Left ventricle myocardium inferior (tissue), 1 donor: ENCODE results near the gene DPP6. TPM values are rescaled to one million over a fixed set of nuclear protein-coding genes. Genes with fewer than 3 reads are reported as not detected.

Experiments
- DNase-seq: peaks from one replicate; pipeline ENCODE4 v3.0.0-alpha.2; 2020
- H3K27ac ChIP-seq: fragments of 200-600 bp; replicated peaks from 2 replicates; pipeline ENCODE4 v1.8.0; 2021
- H3K27me3 ChIP-seq: fragments of 200-600 bp; 2 replicates; pipeline ENCODE4 v1.8.0; 2021; ENCODE audit warnings: low read depth
- H3K36me3 ChIP-seq: fragments of 200-600 bp; 2 replicates; pipeline ENCODE4 v1.8.0; 2021
- H3K4me1 ChIP-seq: fragments of 200-600 bp; 2 replicates; pipeline ENCODE4 v1.8.0; 2021
- H3K4me3 ChIP-seq: fragments of 200-600 bp; 2 replicates; pipeline ENCODE4 v1.8.0; 2021; ENCODE audit warnings: mild to moderate bottlenecking, moderate library complexity
- H3K9me3 ChIP-seq: fragments of 200-600 bp; replicated peaks from 2 replicates; pipeline ENCODE4 v1.8.0; 2021
- intact Hi-C: fragments of 100-400 bp; cut with micrococcal nuclease; formaldehyde crosslinking; loops from one replicate; pipeline ENCODE4 v1.11.0; 2022
- total RNA-seq: library from RNA; stranded (reverse); fragmentation: NEBNext Ultra II Directional; extraction: Animal tissue kit (Norgen Biotek cat#: 25700); gene quantifications from one replicate; pipeline ENCODE4 v1.2.1, GENCODE V29; 2021
- TF ChIP-seq, protein P1 (sequence below): fragments of 200-600 bp; IDR thresholded peaks from 2 replicates; pipeline ENCODE4 v1.8.0; 2021; ENCODE audit warnings: antibody characterized with exemption, mild to moderate bottlenecking, borderline replicate concordance
- donor health status: DM: no; HTN: yes; CAD: no; lungs with severe emphysema.

DPP6 gene
- total RNA-seq, 1 donor from 2014 or later = 0.25 TPM

DNA sequence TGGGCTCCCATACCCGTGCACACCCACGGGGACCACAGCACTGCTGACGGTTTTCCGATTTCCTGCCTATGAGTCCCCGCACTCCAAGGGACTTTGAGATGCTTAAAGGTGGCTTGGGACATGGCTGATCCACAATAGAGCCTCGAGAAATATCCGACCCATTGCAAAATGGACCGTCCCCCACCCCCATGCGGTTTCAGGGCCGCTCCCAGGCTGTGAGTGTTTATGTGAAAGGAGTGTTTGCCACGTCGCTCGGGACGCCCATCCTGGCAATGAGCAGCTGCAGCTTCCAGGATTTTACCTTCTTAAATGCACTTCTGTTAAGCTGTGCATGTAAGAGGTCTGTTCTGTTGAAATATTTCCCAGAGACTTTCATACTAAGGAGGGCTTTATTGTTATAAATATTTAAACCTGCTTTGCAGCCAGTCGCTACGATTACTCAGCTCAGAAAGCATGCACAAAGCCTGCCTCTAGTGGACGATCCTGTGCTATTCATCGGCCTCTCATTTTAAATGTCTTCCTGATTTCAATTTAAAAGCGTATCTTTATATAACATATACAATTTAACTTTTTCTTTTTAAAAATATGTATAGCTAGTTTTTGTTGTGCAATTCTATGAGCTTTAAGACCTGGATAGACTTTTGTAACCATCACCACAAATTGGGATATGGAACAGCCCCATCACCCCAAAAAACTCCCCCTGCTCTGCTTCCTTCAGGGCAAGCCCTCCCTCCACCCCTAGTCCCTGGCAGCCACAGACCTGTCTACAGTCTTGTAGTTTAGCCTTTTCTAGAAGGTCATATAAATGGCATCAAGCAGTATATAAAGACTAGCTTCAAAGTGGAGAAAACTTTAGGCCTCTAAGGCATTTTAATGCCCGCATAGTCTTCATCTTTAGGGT is 532.4 kb downstream of the DPP6 start:
- TF ChIP-seq, protein P1, sequence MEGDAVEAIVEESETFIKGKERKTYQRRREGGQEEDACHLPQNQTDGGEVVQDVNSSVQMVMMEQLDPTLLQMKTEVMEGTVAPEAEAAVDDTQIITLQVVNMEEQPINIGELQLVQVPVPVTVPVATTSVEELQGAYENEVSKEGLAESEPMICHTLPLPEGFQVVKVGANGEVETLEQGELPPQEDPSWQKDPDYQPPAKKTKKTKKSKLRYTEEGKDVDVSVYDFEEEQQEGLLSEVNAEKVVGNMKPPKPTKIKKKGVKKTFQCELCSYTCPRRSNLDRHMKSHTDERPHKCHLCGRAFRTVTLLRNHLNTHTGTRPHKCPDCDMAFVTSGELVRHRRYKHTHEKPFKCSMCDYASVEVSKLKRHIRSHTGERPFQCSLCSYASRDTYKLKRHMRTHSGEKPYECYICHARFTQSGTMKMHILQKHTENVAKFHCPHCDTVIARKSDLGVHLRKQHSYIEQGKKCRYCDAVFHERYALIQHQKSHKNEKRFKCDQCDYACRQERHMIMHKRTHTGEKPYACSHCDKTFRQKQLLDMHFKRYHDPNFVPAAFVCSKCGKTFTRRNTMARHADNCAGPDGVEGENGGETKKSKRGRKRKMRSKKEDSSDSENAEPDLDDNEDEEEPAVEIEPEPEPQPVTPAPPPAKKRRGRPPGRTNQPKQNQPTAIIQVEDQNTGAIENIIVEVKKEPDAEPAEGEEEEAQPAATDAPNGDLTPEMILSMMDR = no peak
- DNase-seq = no peak
- H3K4me1 ChIP-seq = no peaks in the 10 kb centered on the region
- no peaks in the 10 kb centered on the region for H3K9me3 ChIP-seq
- H3K36me3 ChIP-seq = no peaks in the 10 kb centered on the region
- H3K27ac ChIP-seq = no peak overlapping the region
- intact Hi-C loops = no loop called here
- peaks cover 4% of the 10 kb centered on the region for H3K27me3 ChIP-seq
- H3K4me3 ChIP-seq = no peak overlapping the region

DNA sequence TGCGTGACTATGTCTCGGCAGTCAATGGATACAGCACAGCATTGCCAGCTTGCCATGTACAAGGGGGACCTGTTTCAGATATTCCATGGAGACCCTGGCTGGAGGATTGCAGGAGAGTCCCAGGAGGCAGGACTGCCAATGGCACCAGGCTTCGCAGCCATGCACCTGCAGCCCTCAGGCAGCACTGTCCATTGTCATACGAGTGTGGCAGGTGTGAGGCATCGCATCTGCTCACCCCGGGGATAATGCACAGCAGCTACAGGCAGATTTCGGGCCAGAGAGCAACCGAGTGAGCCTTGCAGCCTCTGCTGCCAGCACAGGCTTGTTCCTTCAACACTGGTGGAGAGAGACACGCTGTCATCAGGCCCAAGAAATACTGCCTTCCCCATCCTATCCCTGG is 535.6 kb downstream of the DPP6 start:
- TF ChIP-seq, protein P1 = no peak
- intact Hi-C loops = no loop called here
- no peak overlapping the region for H3K27ac ChIP-seq
- H3K9me3 ChIP-seq = no peaks in the 10 kb centered on the region
- H3K4me1 ChIP-seq = no peaks in the 10 kb centered on the region
- H3K4me3 ChIP-seq = no peak overlapping the region
- DNase-seq = no peak
- no peaks in the 10 kb centered on the region for H3K36me3 ChIP-seq
- H3K27me3 ChIP-seq = peaks cover 8% of the 10 kb centered on the region

DNA sequence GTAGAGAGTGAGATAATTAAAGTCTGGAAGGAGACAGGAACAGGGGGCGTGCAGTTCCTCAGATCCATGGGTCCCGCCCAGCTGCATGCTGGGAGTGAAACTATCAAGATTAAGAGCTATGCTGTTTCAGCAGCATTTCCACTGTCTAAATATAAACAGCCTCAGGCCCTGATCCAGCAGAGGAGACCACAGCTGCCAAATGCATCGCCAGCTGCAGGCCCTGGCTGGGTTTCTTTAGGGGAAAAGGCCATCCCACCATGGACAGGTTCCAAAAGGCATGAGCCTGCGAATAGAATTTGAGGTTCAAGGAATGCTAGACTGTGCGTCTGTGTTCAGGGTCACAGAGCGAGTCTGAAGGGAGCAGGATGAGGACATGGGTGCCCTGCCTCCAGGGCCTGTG is 539.3 kb downstream of the DPP6 start:
- Histone ChIP-seq H3K4me1 (no peaks in the 10 kb centered on the region), H3K27ac (no peak overlapping the region), H3K27me3 (peaks cover 8% of the 10 kb centered on the region), H3K36me3 (no peaks in the 10 kb centered on the region), H3K9me3 (no peaks in the 10 kb centered on the region), H3K4me3 (no peak overlapping the region)
- TF ChIP-seq, protein P1 = no peak
- DNase-seq = no peak
- intact Hi-C loops = no loop called here

DNA sequence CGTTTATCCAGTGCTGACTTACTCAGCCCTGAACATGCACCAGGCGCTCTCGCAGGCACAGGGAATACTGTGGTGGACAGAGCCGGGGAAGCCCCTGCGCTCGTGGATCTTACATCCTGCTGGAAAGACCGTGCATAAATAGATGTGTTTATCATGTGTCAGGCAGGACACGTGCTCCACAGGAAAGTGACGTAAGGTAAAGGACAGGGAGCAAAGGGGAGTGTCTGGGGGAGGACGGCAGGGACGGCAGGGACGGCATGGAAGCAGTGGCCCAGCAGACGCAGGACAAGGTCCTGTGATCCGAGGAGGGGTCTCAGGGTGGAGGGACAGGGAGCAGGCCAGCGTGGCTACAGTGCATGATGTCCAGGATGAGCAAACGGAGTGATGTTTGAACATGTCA is 540.2 kb downstream of the DPP6 start:
- intact Hi-C loops = no loop called here
- Histone ChIP-seq H3K27me3 (peaks cover 8% of the 10 kb centered on the region), H3K27ac (no peak overlapping the region), H3K4me1 (no peaks in the 10 kb centered on the region), H3K9me3 (no peaks in the 10 kb centered on the region), H3K4me3 (no peak overlapping the region), H3K36me3 (no peaks in the 10 kb centered on the region)
- no peak for DNase-seq
- TF ChIP-seq, protein P1 = no peak

DNA sequence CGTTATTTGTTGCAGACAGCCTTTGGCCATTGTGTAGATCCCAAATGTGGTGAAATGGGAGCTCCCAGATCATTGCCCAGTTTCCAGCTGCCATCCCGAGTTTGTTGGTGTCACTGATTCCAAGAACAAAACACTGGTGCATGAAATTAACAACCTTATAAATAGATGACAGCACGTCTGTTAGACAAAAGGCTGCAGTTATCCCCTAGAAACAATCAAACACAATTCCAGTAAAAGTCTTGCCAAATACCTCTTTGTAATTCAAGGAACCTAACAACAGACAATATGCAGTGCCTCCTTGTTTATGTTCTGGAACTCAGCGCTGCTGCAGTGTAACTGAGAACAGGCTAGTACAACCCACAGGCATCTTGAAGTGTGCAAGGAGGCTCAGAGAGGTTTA is 546.2 kb downstream of the DPP6 start:
- Histone ChIP-seq H3K9me3 (no peaks in the 10 kb centered on the region), H3K4me1 (no peaks in the 10 kb centered on the region), H3K36me3 (no peaks in the 10 kb centered on the region)

More for the DNA sequence above, 546.2 kb downstream of the DPP6 start:
- TF ChIP-seq, protein P1 = no peak
- Histone ChIP-seq H3K27me3 (no peaks in the 10 kb centered on the region), H3K4me3 (no peak overlapping the region), H3K27ac (no peak overlapping the region)
- intact Hi-C loops = no loop called here
- DNase-seq = no peak
